A673 (cell line): ENCODE measurements around the gene MT1G. TPM values are rescaled to one million over a fixed set of nuclear protein-coding genes. Genes with fewer than 3 reads are reported as not detected.
"Not testable (repeated sequence)": the region's sequence is repeated elsewhere in the genome, so short reads cannot be mapped to it uniquely, and the experiment has no call there.

Experiments used
- Bru-seq: library from RNA; stranded (reverse); fragments of 400-500 nt; gene quantifications from one replicate; lab custom pipeline; 2021; lab: Mats Ljungman, UMichigan
- BruChase-seq, 2 experiments: library from RNA; stranded (reverse); fragments of 400-500 nt; gene quantifications; one replicate each; lab custom pipeline; 2021; lab: Mats Ljungman, UMichigan
- BruUV-seq: library from RNA; stranded (reverse); fragments of 400-500 nt; replicated peaks from 2 replicates; lab custom pipeline; 2021; lab: Mats Ljungman, UMichigan
- CTCF ChIA-PET: fragments of 300-600 bp; sonication (Branson Sonifier 250); formaldehyde crosslinking; loops from one replicate; lab custom pipeline; 2022; ENCODE audit warnings: antibody characterized with exemption; lab: Charles Lee
- POLR2A ChIA-PET: fragments of 300-600 bp; sonication (Branson Sonifier 250); formaldehyde crosslinking; loops from one replicate; lab custom pipeline; 2022; ENCODE audit warnings: antibody characterized with exemption; ENCODE audit not compliant: low non-redundant PET; lab: Charles Lee
- DNase-seq: peaks from one replicate; pipeline ENCODE4 v3.0.0-alpha.2; 2015; ENCODE audit warnings: low spot score
- H3K27ac ChIP-seq: fragments of 200-600 bp; sonication (generic); 2 replicates; pipeline ENCODE4 v1.5.1; 2016; ENCODE audit warnings: mixed run types, low read depth, mild to moderate bottlenecking, mixed read lengths, antibody characterized with exemption, low read length; ENCODE audit not compliant: poor library complexity, severe bottlenecking
- H3K27me3 ChIP-seq: fragments of 200-600 bp; sonication (generic); replicated peaks from 2 replicates; pipeline ENCODE4 v1.6.1; 2017; ENCODE audit warnings: mixed run types, low read depth, mild to moderate bottlenecking, mixed read lengths, antibody characterized with exemption, low read length; ENCODE audit not compliant: insufficient read depth, poor library complexity
- H3K36me3 ChIP-seq: fragments of 200-600 bp; sonication (generic); 2 replicates; pipeline ENCODE4 v1.6.1; 2016; ENCODE audit warnings: mixed run types, mild to moderate bottlenecking, mixed read lengths, antibody characterized with exemption, low read length; ENCODE audit not compliant: insufficient read depth, poor library complexity, severe bottlenecking
- H3K4me1 ChIP-seq: fragments of 200-600 bp; sonication (generic); 2 replicates; pipeline ENCODE4 v1.6.1; 2017; ENCODE audit warnings: mixed run types, mild to moderate bottlenecking, mixed read lengths, antibody characterized with exemption, low read length; ENCODE audit not compliant: insufficient read depth, poor library complexity, severe bottlenecking
- H3K4me3 ChIP-seq: fragments of 200-600 bp; sonication (generic); 2 replicates; pipeline ENCODE4 v1.5.1; 2016; ENCODE audit warnings: low read depth, mixed run types, mild to moderate bottlenecking, mixed read lengths, low read length; ENCODE audit not compliant: poor library complexity, severe bottlenecking
- H3K9me3 ChIP-seq: fragments of 200-600 bp; sonication (generic); 2 replicates; pipeline ENCODE4 v1.6.1; 2016; ENCODE audit warnings: mixed run types, low read depth, mild to moderate bottlenecking, mixed read lengths, antibody characterized with exemption, low read length; ENCODE audit not compliant: poor library complexity, severe bottlenecking
- EZH2 ChIP-seq: fragments of 200-600 bp; sonication (generic); IDR thresholded peaks from 2 replicates; pipeline ENCODE4 v1.6.1; 2017; ENCODE audit warnings: borderline replicate concordance, low read depth, mild to moderate bottlenecking, mixed read lengths, antibody characterized with exemption, low read length; ENCODE audit not compliant: poor library complexity, severe bottlenecking
- intact Hi-C: fragments of 100-400 bp; cut with micrococcal nuclease; formaldehyde crosslinking; loops from one replicate; pipeline ENCODE4 v1.10.0; 2022; ENCODE audit not compliant: unreplicated experiment
- long read RNA-seq: library from polyadenylated mRNA; stranded (forward); transcript quantifications from one replicate; pipeline ENCODE4 v2.0.0, GENCODE V29; 2022
- total RNA-seq: library from RNA; stranded (reverse); gene quantifications from 2 replicates; pipeline ENCODE4 v1.2.3, GENCODE V29; 2021
- TF ChIP-seq, protein P1 (sequence below): fragments of 300-800, 200-600 bp; sonication (generic); conservative IDR thresholded peaks from 2 replicates; pipeline ENCODE4 v1.5.1; 2017; ENCODE audit warnings: low read depth, mild to moderate bottlenecking, antibody characterized with exemption, low read length, moderate library complexity, mixed read lengths

The MT1G gene
- total RNA-seq (10.8 and 48.8 TPM in 2 replicates), Bru-seq, nascent RNA (percentile 55 among the genes with signal in this experiment), BruChase-seq, experiment 1, labeled RNA remaining after a 2-hour chase (percentile 48 among the genes with signal in this experiment), BruChase-seq, experiment 2, labeled RNA remaining after a 6-hour chase (percentile 69 among the genes with signal in this experiment)
- long read RNA-seq, partial matches to known transcripts, result 0 of 3 reads
- long read RNA-seq, other reads (novel, unspliced or antisense), result 0 of 3 reads

- H3K4me3 ChIP-seq, result peak within 1 kb of the TSS; percentile 17
- no peak for TF ChIP-seq EZH2
- TF ChIP-seq, protein P1, sequence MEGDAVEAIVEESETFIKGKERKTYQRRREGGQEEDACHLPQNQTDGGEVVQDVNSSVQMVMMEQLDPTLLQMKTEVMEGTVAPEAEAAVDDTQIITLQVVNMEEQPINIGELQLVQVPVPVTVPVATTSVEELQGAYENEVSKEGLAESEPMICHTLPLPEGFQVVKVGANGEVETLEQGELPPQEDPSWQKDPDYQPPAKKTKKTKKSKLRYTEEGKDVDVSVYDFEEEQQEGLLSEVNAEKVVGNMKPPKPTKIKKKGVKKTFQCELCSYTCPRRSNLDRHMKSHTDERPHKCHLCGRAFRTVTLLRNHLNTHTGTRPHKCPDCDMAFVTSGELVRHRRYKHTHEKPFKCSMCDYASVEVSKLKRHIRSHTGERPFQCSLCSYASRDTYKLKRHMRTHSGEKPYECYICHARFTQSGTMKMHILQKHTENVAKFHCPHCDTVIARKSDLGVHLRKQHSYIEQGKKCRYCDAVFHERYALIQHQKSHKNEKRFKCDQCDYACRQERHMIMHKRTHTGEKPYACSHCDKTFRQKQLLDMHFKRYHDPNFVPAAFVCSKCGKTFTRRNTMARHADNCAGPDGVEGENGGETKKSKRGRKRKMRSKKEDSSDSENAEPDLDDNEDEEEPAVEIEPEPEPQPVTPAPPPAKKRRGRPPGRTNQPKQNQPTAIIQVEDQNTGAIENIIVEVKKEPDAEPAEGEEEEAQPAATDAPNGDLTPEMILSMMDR, result no peak
- BruUV-seq, result TSS peak; percentile 93
- H3K27ac ChIP-seq, result no peak within 1 kb of the TSS
- intact Hi-C loops, result no loop called here
- peak; percentile 63 for DNase-seq
- no peaks in the 10 kb centered on the region for H3K36me3 ChIP-seq
- CTCF ChIA-PET, result no interaction called here
- no peaks in the 10 kb centered on the region for H3K9me3 ChIP-seq
- POLR2A ChIA-PET, result no interaction called here
- peaks cover 43% of the 10 kb centered on the region for H3K27me3 ChIP-seq
- H3K4me1 ChIP-seq, result no peaks in the 10 kb centered on the region
Measured at GRCh38 chr16:56667581-56668571, at the start of gene MT1G. MT1G (minus strand) TSS chr16:56668065; CDS start chr16:56667993, 72 bp downstream.

DNA sequence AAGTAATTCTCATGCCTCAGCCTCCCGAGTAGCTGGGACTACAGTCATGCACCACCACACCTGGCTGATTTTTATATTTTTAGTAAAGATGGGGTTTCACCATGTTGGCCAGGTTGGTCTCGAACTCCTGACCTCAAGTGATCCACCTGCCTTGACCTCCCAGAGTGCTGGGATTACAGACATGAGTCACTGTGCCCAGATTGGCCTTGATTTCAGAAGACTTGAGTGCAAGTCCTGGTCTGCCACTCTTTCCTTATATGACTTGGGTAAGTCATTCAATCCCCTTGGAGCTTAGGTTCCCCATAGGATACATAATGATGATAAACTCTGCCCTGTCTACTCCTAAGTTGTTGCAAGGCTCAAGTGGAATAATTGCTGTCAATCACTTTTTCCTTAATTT, 49.7 kb upstream of the MT1G start:
- H3K4me1 ChIP-seq, H3K9me3 ChIP-seq, DNase-seq, H3K36me3 ChIP-seq, intact Hi-C loops, POLR2A ChIA-PET, H3K4me3 ChIP-seq, H3K27ac ChIP-seq, BruUV-seq, CTCF ChIA-PET, H3K27me3 ChIP-seq: not testable (repeated sequence)

DNA sequence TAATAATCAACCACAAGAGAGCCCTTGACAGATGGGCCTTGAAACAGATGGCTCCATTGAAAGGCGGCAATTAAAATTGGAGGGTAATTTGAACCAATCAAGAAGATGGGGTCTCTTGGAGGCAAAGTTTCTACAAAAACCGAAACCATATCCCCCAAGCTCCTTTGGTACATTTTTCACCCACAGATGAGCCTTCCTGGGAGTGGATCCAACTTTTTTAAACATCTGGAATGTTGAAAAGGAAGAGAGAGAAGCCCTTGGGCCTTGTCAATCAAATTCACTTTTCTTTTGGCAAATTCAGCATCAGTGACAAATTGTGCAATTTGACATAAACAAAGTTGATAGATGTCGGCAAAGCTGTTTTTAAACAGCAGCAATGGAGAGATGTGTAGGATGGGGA, 48.9 kb upstream of the MT1G start:
- Histone ChIP-seq H3K27me3 (no peaks in the 10 kb centered on the region), H3K36me3 (no peaks in the 10 kb centered on the region), H3K4me1 (no peaks in the 10 kb centered on the region), H3K27ac (no peak overlapping the region), H3K9me3 (no peaks in the 10 kb centered on the region), H3K4me3 (no peak overlapping the region)
- BruUV-seq, result no TSS peak
- no peak for DNase-seq
- intact Hi-C loops, result no loop called here
- TF ChIP-seq, protein P1, result no peak
- TF ChIP-seq EZH2, result no peak
- ChIA-PET CTCF (no interaction called here), POLR2A (no interaction called here)
